ENCODE results near the gene SPAG9.

- TF ChIP-seq POLR2A (IDR thresholded peaks at IDR 0.05), result no peak
- TF ChIP-seq, protein P1, sequence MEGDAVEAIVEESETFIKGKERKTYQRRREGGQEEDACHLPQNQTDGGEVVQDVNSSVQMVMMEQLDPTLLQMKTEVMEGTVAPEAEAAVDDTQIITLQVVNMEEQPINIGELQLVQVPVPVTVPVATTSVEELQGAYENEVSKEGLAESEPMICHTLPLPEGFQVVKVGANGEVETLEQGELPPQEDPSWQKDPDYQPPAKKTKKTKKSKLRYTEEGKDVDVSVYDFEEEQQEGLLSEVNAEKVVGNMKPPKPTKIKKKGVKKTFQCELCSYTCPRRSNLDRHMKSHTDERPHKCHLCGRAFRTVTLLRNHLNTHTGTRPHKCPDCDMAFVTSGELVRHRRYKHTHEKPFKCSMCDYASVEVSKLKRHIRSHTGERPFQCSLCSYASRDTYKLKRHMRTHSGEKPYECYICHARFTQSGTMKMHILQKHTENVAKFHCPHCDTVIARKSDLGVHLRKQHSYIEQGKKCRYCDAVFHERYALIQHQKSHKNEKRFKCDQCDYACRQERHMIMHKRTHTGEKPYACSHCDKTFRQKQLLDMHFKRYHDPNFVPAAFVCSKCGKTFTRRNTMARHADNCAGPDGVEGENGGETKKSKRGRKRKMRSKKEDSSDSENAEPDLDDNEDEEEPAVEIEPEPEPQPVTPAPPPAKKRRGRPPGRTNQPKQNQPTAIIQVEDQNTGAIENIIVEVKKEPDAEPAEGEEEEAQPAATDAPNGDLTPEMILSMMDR (IDR thresholded peaks at IDR 0.05), result no peak
- TF ChIP-seq POLR2AphosphoS5 (IDR thresholded peaks at IDR 0.05), result no peak
These were observed 114.9 kb downstream of the SPAG9 start for GRCh38 chr17:51005768-51006167.

All from sigmoid colon (tissue), 4 donors.